OCI-LY1 (cell line): Measurements from ENCODE around the gene OPN4.

Experiments
- CTCF ChIP-seq: fragments of 200-600 bp; sonication (generic), shearing (Covaris generic); IDR thresholded peaks from 2 replicates; pipeline ENCODE4 v1.5.1; 2017; ENCODE audit warnings: mild to moderate bottlenecking, antibody characterized with exemption, low read length, moderate library complexity, mixed read lengths
- EZH2 ChIP-seq: fragments of 200-600 bp; sonication (generic), shearing (Covaris generic); IDR thresholded peaks from 2 replicates; pipeline ENCODE4 v1.8.0; 2017; ENCODE audit warnings: borderline replicate concordance, mixed run types, mild to moderate bottlenecking, antibody characterized with exemption, low read length, moderate library complexity, mixed read lengths

GRCh38 chr10:86630079-86630478 lies 24.3 kb upstream of the OPN4 start:
- TF ChIP-seq CTCF = no peak
- no peak for TF ChIP-seq EZH2
